ENCODE measurements around the gene IFNLR1. TPM values are rescaled to one million over a fixed set of nuclear protein-coding genes. Genes with fewer than 3 reads are reported as not detected.

IFNLR1 gene
- total and polyA plus RNA-seq, 2 donors (not counting 1 experiment from before 2014, with no cell fraction given) = under 0.01 to 0.02 TPM

DNA sequence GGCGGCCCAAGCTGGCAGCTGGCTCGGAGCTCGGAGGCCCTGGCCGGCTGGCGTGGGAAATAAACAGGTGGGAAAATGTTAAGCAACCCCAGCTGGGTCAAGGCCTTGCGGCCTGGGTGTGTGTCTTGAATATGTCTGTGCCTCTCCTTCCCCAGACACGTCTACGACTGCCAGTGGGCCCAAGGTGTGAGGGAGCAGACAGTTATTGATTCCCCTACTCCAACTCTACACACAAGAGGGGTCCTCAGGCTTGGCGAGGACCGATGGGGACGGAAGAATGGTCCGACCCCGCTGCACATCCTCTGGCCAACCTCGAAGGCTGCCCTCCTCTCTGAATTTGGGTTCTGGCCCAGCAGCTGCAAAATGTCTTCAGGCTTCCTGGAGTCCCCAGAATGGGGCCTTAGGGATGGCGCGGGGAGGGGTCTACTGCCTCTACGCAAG lies 46.3 kb downstream of the IFNLR1 start:
- no peak for TF ChIP-seq EZH2 (IDR thresholded peaks at IDR 0.05; ENCODE audit: low read length, missing control alignments)
- TF ChIP-seq, protein P1, sequence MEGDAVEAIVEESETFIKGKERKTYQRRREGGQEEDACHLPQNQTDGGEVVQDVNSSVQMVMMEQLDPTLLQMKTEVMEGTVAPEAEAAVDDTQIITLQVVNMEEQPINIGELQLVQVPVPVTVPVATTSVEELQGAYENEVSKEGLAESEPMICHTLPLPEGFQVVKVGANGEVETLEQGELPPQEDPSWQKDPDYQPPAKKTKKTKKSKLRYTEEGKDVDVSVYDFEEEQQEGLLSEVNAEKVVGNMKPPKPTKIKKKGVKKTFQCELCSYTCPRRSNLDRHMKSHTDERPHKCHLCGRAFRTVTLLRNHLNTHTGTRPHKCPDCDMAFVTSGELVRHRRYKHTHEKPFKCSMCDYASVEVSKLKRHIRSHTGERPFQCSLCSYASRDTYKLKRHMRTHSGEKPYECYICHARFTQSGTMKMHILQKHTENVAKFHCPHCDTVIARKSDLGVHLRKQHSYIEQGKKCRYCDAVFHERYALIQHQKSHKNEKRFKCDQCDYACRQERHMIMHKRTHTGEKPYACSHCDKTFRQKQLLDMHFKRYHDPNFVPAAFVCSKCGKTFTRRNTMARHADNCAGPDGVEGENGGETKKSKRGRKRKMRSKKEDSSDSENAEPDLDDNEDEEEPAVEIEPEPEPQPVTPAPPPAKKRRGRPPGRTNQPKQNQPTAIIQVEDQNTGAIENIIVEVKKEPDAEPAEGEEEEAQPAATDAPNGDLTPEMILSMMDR (conservative IDR thresholded peaks at IDR 0.05 in 1 of 2, IDR thresholded peaks at IDR 0.05 in 1 of 2; ENCODE audit: low read depth in 1 of 2, low read length in 2 of 2) = no peak
- no peak overlapping the region for H3K4me3 ChIP-seq (replicated peaks in 1 of 4; ENCODE audit: control extremely low read depth in 1 of 4, insufficient read depth in 1 of 4, low read depth in 3 of 4, low read length in 4 of 4)
- H3K79me2 ChIP-seq (ENCODE audit: control insufficient read depth, insufficient read depth, low read length) = no peaks in the 10 kb centered on the region
- H3K9me3 ChIP-seq (ENCODE audit: control insufficient read depth, insufficient read depth, low read depth, low read length) = no peaks in the 10 kb centered on the region
- H4K20me1 ChIP-seq (ENCODE audit: control insufficient read depth, extremely low read depth, insufficient read depth, low read length) = no peaks in the 10 kb centered on the region
- no peaks in the 10 kb centered on the region for H3K4me1 ChIP-seq (ENCODE audit: control insufficient read depth, extremely low read depth, insufficient read depth, low read length)
- peaks cover 11% of the 10 kb centered on the region for H3K27me3 ChIP-seq (ENCODE audit: control insufficient read depth, insufficient read depth, low read length)
- H2AFZ ChIP-seq (ENCODE audit: low read length) = no peak overlapping the region
- no peaks in the 10 kb centered on the region for H3K36me3 ChIP-seq (ENCODE audit: control insufficient read depth, insufficient read depth, low read length)
- H3K9ac ChIP-seq (ENCODE audit: insufficient read depth, low read length) = no peak overlapping the region
- no peak overlapping the region for H3K4me2 ChIP-seq (ENCODE audit: extremely low read depth, insufficient read depth, low read length)
- no peak overlapping the region for H3K27ac ChIP-seq (ENCODE audit: insufficient read depth, low read length)
- DNase-seq (ENCODE audit: low read depth in 2 of 2) = no peak

DNA sequence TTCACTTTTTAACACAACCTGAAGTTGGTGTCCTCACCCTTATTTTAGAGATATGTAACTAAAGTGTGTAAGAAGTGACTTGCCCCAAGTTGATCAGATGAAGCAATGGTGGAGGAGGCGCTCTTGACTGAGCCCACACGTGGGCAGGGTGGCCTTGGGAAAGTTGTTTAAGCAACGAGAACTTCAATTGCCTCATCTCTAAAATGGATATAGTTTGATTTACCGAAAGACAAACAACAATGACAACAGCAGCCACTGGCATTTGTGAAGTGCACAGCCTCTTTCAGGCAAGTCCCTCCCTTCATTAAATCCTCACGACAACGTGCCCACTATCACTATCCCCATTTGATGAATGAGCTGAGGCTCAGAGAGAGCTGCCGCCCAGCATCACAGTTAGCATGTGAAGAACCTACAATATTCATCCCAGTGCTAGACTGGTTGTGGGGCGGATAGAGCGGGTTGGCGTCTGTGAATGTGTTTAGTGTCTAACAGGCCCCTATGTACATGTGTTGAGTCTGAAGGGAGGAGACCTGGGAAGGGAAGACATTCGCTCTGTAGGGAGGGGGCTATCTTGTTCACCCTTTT lies 47.2 kb downstream of the IFNLR1 start:
- TF ChIP-seq, protein P1 (conservative IDR thresholded peaks at IDR 0.05 in 1 of 2, IDR thresholded peaks at IDR 0.05 in 1 of 2; ENCODE audit: low read depth in 1 of 2, low read length in 2 of 2) = no peak
- TF ChIP-seq EZH2 (IDR thresholded peaks at IDR 0.05; ENCODE audit: low read length, missing control alignments) = no peak
- H3K9ac ChIP-seq (ENCODE audit: insufficient read depth, low read length) = no peak overlapping the region
- H3K9me3 ChIP-seq (ENCODE audit: control insufficient read depth, insufficient read depth, low read depth, low read length) = no peaks in the 10 kb centered on the region
- no peaks in the 10 kb centered on the region for H3K79me2 ChIP-seq (ENCODE audit: control insufficient read depth, insufficient read depth, low read length)
- peaks cover 11% of the 10 kb centered on the region for H3K27me3 ChIP-seq (ENCODE audit: control insufficient read depth, insufficient read depth, low read length)
- H3K4me3 ChIP-seq (replicated peaks in 1 of 4; ENCODE audit: control extremely low read depth in 1 of 4, insufficient read depth in 1 of 4, low read depth in 3 of 4, low read length in 4 of 4) = no peak overlapping the region
- no peaks in the 10 kb centered on the region for H4K20me1 ChIP-seq (ENCODE audit: control insufficient read depth, extremely low read depth, insufficient read depth, low read length)
- H3K4me2 ChIP-seq (ENCODE audit: extremely low read depth, insufficient read depth, low read length) = no peak overlapping the region
- no peak for DNase-seq (ENCODE audit: low read depth in 2 of 2)
- H2AFZ ChIP-seq (ENCODE audit: low read length) = no peak overlapping the region
- H3K4me1 ChIP-seq (ENCODE audit: control insufficient read depth, extremely low read depth, insufficient read depth, low read length) = no peaks in the 10 kb centered on the region
- H3K27ac ChIP-seq (ENCODE audit: insufficient read depth, low read length) = no peak overlapping the region
- no peaks in the 10 kb centered on the region for H3K36me3 ChIP-seq (ENCODE audit: control insufficient read depth, insufficient read depth, low read length)

DNA sequence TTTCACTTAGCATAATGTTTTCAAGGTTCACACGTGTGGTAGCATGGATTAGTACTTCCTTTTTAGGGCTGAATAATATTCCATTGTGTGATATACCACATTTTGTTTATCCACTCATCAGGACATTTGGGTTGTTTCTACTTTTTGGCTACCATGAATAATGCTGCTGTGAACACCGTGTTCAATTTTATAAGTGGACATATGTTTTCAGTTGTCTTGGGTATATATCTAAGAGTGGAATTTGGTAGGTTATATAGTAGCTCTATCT lies 47.9 kb downstream of the IFNLR1 start:
- no peak for DNase-seq (ENCODE audit: low read depth in 2 of 2)
- Histone ChIP-seq H3K4me2 (ENCODE audit: extremely low read depth, insufficient read depth, low read length) (no peak overlapping the region), H2AFZ (ENCODE audit: low read length) (no peak overlapping the region), H3K9ac (ENCODE audit: insufficient read depth, low read length) (no peak overlapping the region), H3K4me1 (ENCODE audit: control insufficient read depth, extremely low read depth, insufficient read depth, low read length) (no peaks in the 10 kb centered on the region), H3K9me3 (ENCODE audit: control insufficient read depth, insufficient read depth, low read depth, low read length) (no peaks in the 10 kb centered on the region), H3K4me3 (replicated peaks in 1 of 4; ENCODE audit: control extremely low read depth in 1 of 4, insufficient read depth in 1 of 4, low read depth in 3 of 4, low read length in 4 of 4) (no peak overlapping the region), H4K20me1 (ENCODE audit: control insufficient read depth, extremely low read depth, insufficient read depth, low read length) (no peaks in the 10 kb centered on the region), H3K27ac (ENCODE audit: insufficient read depth, low read length) (no peak overlapping the region), H3K79me2 (ENCODE audit: control insufficient read depth, insufficient read depth, low read length) (no peaks in the 10 kb centered on the region), H3K36me3 (ENCODE audit: control insufficient read depth, insufficient read depth, low read length) (no peaks in the 10 kb centered on the region), H3K27me3 (ENCODE audit: control insufficient read depth, insufficient read depth, low read length) (peaks cover 7% of the 10 kb centered on the region)
- TF ChIP-seq, protein P1 (conservative IDR thresholded peaks at IDR 0.05 in 1 of 2, IDR thresholded peaks at IDR 0.05 in 1 of 2; ENCODE audit: low read depth in 1 of 2, low read length in 2 of 2) = no peak
- no peak for TF ChIP-seq EZH2 (IDR thresholded peaks at IDR 0.05; ENCODE audit: low read length, missing control alignments)

All from fibroblast of lung (primary cell).